Measurements from ENCODE around the gene ANGPT4. TPM values are rescaled to one million over a fixed set of nuclear protein-coding genes. Genes with fewer than 3 reads are reported as not detected.

ANGPT4 gene
- total RNA-seq, 1 experiment from 2014 or later, result not detected

GRCh38 chr20:845941-846893, 69.9 kb downstream of the ANGPT4 start:
- ChIA-PET CTCF (no interaction called here), POLR2A (no interaction called here)
- Mint-ChIP-seq H3K9me3 (ENCODE audit: unreplicated experiment) (no peaks in the 10 kb centered on the region), H3K36me3 (ENCODE audit: insufficient read depth, unreplicated experiment) (peaks cover 22% of the 10 kb centered on the region), H3K27me3 (ENCODE audit: insufficient read depth, unreplicated experiment) (no peaks in the 10 kb centered on the region), H3K4me1 (ENCODE audit: low read depth, unreplicated experiment) (peaks cover 8% of the 10 kb centered on the region), H3K4me3 (ENCODE audit: unreplicated experiment) (no peak overlapping the region), H3K27ac (ENCODE audit: unreplicated experiment) (no peak overlapping the region)
- Histone ChIP-seq H3K9me3 (no peaks in the 10 kb centered on the region), H3K4me1 (peaks cover 14% of the 10 kb centered on the region), H3K27me3 (replicated peaks; ENCODE audit: control insufficient read depth, insufficient read depth, low read length) (no peaks in the 10 kb centered on the region), H3K4me3 (ENCODE audit: low read depth, low read length) (no peak overlapping the region), H3K36me3 (ENCODE audit: control insufficient read depth, insufficient read depth, low read length) (no peaks in the 10 kb centered on the region)
- DNase-seq, result no peak
- intact Hi-C loops (cut with micrococcal nuclease; ENCODE audit: unreplicated experiment), result no loop called here
- no peak for TF ChIP-seq CTCF (IDR thresholded peaks at IDR 0.05; ENCODE audit: insufficient read depth in 1 of 2, low read depth in 1 of 2, low read length in 1 of 2, severe bottlenecking in 1 of 2, unreplicated experiment in 1 of 2)
- BruUV-seq (replicated peaks), result no TSS peak

GRCh38 chr20:845226-845868, 70.8 kb downstream of the ANGPT4 start:
- Mint-ChIP-seq H3K4me1 (ENCODE audit: low read depth, unreplicated experiment) (peaks cover 8% of the 10 kb centered on the region), H3K27ac (ENCODE audit: unreplicated experiment) (no peak overlapping the region), H3K9me3 (ENCODE audit: unreplicated experiment) (no peaks in the 10 kb centered on the region), H3K27me3 (ENCODE audit: insufficient read depth, unreplicated experiment) (no peaks in the 10 kb centered on the region), H3K4me3 (ENCODE audit: unreplicated experiment) (no peak overlapping the region), H3K36me3 (ENCODE audit: insufficient read depth, unreplicated experiment) (peaks cover 22% of the 10 kb centered on the region)
- no peaks in the 10 kb centered on the region for H3K27me3 ChIP-seq (replicated peaks; ENCODE audit: control insufficient read depth, insufficient read depth, low read length)
- TF ChIP-seq CTCF (IDR thresholded peaks at IDR 0.05; ENCODE audit: insufficient read depth in 1 of 2, low read depth in 1 of 2, low read length in 1 of 2, severe bottlenecking in 1 of 2, unreplicated experiment in 1 of 2), result no peak
- intact Hi-C loops (cut with micrococcal nuclease; ENCODE audit: unreplicated experiment), result no loop called here
- no peak for DNase-seq
- H3K4me1 ChIP-seq, result peaks cover 19% of the 10 kb centered on the region
- BruUV-seq (replicated peaks), result no TSS peak
- no peak overlapping the region for H3K4me3 ChIP-seq (ENCODE audit: low read depth, low read length)
- CTCF ChIA-PET, result no interaction called here
- H3K36me3 ChIP-seq (ENCODE audit: control insufficient read depth, insufficient read depth, low read length), result no peaks in the 10 kb centered on the region
- POLR2A ChIA-PET, result no interaction called here
- H3K9me3 ChIP-seq, result no peaks in the 10 kb centered on the region

- ChIA-PET POLR2A (interaction anchor here (0.6 kb wide), 1 partner anchor 227 kb away, joined by 3 read pairs; no protein-coding TSS in a partner anchor), CTCF (interaction anchor here (0.6 to 0.9 kb wide), 2 partner anchors 10 to 11 kb away, joined by 4 to 10 read pairs; partner anchors contain the start of gene FAM110A)
- Mint-ChIP-seq H3K4me3 (ENCODE audit: unreplicated experiment) (no peak overlapping the region), H3K27ac (ENCODE audit: unreplicated experiment) (no peak overlapping the region), H3K9me3 (ENCODE audit: unreplicated experiment) (no peaks in the 10 kb centered on the region), H3K4me1 (ENCODE audit: low read depth, unreplicated experiment) (peaks cover 8% of the 10 kb centered on the region), H3K36me3 (ENCODE audit: insufficient read depth, unreplicated experiment) (peaks cover 22% of the 10 kb centered on the region), H3K27me3 (ENCODE audit: insufficient read depth, unreplicated experiment) (no peaks in the 10 kb centered on the region)
- TF ChIP-seq CTCF (IDR thresholded peaks at IDR 0.05; ENCODE audit: insufficient read depth in 1 of 2, low read depth in 1 of 2, low read length in 1 of 2, severe bottlenecking in 1 of 2, unreplicated experiment in 1 of 2), result no peak
- Histone ChIP-seq H3K9me3 (no peaks in the 10 kb centered on the region), H3K4me1 (peaks cover 19% of the 10 kb centered on the region), H3K36me3 (ENCODE audit: control insufficient read depth, insufficient read depth, low read length) (no peaks in the 10 kb centered on the region; the same call in 1 of the 2 replicates), H3K4me3 (ENCODE audit: low read depth, low read length) (no peak overlapping the region), H3K27me3 (replicated peaks; ENCODE audit: control insufficient read depth, insufficient read depth, low read length) (no peaks in the 10 kb centered on the region)
- BruUV-seq (replicated peaks), result no TSS peak
- DNase-seq, result peak; percentile 76 to 89
- intact Hi-C loops (cut with micrococcal nuclease; ENCODE audit: unreplicated experiment), result no loop called here
Observed at GRCh38 chr20:844473-845225, 71.5 kb downstream of the ANGPT4 start.
